ENCODE data around the gene SLC66A2. TPM values are rescaled to one million over a fixed set of nuclear protein-coding genes. Genes with fewer than 3 reads are reported as not detected.

The SLC66A2 gene
- total and polyA plus RNA-seq, 7 donors = 27.3 to 59.4 (median 33.2) TPM

DNA sequence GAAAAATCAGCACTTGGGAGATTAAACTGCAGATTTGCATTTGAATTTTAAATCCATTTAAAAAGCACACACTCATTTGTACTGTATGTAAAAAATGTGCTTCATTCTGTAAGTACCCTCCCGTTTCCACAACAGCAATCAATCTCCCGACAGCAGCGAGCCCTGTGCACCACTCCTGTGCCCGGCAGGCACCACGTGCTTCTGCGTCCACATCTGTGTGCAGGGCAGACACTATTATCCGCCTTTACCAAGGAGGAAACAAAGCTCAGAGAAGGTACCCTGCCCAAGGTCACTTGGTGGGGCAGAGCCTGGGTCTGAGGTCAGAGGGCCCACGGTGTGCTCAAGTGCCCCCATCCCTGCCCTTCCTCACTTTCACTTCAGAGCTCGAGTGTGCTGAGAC lies 20.5 kb upstream of the SLC66A2 start:
- Histone ChIP-seq H3K4me1 (no peaks in the 10 kb centered on the region), H3K36me3 (peaks cover 0 to 68% (median 24%) of the 10 kb centered on the region in 4 donors), H3K27me3 (no peaks in the 10 kb centered on the region), H3K4me3 (no peak overlapping the region), H3K9me3 (no peaks in the 10 kb centered on the region), H3K27ac (no peak overlapping the region)
- DNase-seq = no peak
- TF ChIP-seq POLR2A (IDR thresholded peaks at IDR 0.05) (no peak), EP300 (IDR thresholded peaks at IDR 0.05) (no peak), POLR2AphosphoS5 (IDR thresholded peaks at IDR 0.05) (no peak)
- TF ChIP-seq, protein P1, sequence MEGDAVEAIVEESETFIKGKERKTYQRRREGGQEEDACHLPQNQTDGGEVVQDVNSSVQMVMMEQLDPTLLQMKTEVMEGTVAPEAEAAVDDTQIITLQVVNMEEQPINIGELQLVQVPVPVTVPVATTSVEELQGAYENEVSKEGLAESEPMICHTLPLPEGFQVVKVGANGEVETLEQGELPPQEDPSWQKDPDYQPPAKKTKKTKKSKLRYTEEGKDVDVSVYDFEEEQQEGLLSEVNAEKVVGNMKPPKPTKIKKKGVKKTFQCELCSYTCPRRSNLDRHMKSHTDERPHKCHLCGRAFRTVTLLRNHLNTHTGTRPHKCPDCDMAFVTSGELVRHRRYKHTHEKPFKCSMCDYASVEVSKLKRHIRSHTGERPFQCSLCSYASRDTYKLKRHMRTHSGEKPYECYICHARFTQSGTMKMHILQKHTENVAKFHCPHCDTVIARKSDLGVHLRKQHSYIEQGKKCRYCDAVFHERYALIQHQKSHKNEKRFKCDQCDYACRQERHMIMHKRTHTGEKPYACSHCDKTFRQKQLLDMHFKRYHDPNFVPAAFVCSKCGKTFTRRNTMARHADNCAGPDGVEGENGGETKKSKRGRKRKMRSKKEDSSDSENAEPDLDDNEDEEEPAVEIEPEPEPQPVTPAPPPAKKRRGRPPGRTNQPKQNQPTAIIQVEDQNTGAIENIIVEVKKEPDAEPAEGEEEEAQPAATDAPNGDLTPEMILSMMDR (IDR thresholded peaks at IDR 0.05) = no peak
- 94 to 95% methylated on average over 9 of the region's 9 CpGs for WGBS, 2 donors
- intact Hi-C loops (cut with DNase I) = no loop called here

DNA sequence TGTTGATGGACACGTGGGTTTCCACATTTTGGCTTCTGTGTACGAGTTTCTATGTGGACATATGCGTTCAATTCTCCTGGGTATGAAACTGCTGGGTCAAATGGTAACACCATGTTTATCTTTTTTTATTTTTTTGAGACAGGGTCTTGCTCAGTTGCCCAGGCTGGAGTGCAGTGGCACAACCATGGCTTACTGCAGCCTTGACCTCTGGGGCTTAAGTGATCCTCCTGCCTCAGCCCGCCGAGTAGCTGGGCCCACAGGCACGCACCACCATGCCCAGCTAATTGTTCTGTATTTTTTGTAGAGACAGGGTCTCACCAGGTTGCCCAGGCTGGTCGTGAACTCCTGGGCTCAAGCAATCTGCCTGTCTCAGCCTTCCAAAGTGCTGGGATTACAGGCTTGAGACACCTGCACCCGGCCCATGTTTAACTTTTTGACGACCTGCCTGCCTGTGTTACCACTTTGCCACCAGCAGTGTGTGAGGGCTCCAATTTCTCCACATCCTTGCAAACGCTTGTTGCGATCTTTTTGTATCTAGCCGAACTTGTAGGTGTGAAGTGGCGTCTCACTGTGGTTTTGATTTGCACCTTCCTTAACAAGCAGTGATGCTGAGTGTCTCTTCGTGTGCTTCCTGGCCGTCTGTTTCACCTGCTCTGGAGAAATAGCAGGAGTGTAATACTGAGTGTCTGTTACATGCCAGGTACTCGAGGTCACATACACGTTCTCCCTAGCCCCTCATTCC lies 19.9 kb upstream of the SLC66A2 start:
- Histone ChIP-seq H3K9me3 (no peaks in the 10 kb centered on the region), H3K4me3 (no peak overlapping the region), H3K27ac (no peak overlapping the region), H3K4me1 (no peaks in the 10 kb centered on the region), H3K27me3 (no peaks in the 10 kb centered on the region), H3K36me3 (peaks cover 0 to 67% (median 24%) of the 10 kb centered on the region in 4 donors)
- WGBS, 2 donors = 89 to 90% methylated on average over 17 of the region's 17 CpGs
- no peak for TF ChIP-seq POLR2AphosphoS5 (IDR thresholded peaks at IDR 0.05)
- no peak for TF ChIP-seq POLR2A (IDR thresholded peaks at IDR 0.05)
- TF ChIP-seq, protein P1 (IDR thresholded peaks at IDR 0.05) = no peak
- TF ChIP-seq EP300 (IDR thresholded peaks at IDR 0.05) = no peak
- no peak for DNase-seq
- intact Hi-C loops (cut with DNase I) = no loop called here

DNA sequence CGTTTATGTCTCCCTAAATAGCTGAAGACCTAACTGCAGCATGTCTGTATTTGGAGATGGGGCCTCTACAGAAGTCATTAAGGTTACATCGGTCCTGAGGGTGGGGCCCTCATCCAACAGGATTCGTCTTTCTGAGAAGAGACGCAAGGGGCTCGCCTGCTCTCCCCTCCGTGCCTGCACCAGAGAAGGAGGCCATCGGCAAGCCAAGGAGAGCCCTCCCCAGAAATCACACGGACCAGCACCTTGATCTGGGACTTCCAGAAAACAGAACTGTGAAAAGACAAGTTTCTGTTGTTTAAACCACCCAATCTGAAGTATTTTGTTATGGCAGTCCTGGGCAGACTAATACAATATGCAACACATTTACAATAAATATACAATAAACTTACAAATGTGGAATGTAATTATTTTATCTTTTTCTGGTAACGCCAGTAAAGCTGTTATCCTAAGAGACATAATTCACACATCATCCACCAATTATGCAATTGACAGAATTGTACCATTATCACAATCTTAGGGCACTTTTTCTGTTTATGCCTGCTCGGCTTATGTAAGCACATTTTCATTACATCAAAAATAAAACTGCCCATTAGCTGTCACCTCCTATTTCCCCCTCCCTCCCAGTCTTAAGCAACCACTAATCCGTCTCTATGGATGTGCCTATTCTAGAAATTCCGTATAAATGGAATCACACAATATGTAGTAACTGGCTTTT lies 19.1 kb upstream of the SLC66A2 start:
- Histone ChIP-seq H3K9me3 (no peaks in the 10 kb centered on the region), H3K36me3 (peaks cover 0 to 59% (median 21%) of the 10 kb centered on the region in 4 donors), H3K27me3 (no peaks in the 10 kb centered on the region), H3K27ac (no peak overlapping the region), H3K4me1 (peaks cover 0 to 3% (median under 1%) of the 10 kb centered on the region in 4 donors), H3K4me3 (no peak overlapping the region)
- intact Hi-C loops (cut with DNase I) = no loop called here
- TF ChIP-seq POLR2AphosphoS5 (IDR thresholded peaks at IDR 0.05) = no peak
- no peak for TF ChIP-seq EP300 (IDR thresholded peaks at IDR 0.05)
- TF ChIP-seq, protein P1 (IDR thresholded peaks at IDR 0.05) = no peak
- TF ChIP-seq POLR2A (IDR thresholded peaks at IDR 0.05) = no peak
- WGBS, 2 donors = 85 to 91% methylated on average over 12 of the region's 12 CpGs
- no peak for DNase-seq

DNA sequence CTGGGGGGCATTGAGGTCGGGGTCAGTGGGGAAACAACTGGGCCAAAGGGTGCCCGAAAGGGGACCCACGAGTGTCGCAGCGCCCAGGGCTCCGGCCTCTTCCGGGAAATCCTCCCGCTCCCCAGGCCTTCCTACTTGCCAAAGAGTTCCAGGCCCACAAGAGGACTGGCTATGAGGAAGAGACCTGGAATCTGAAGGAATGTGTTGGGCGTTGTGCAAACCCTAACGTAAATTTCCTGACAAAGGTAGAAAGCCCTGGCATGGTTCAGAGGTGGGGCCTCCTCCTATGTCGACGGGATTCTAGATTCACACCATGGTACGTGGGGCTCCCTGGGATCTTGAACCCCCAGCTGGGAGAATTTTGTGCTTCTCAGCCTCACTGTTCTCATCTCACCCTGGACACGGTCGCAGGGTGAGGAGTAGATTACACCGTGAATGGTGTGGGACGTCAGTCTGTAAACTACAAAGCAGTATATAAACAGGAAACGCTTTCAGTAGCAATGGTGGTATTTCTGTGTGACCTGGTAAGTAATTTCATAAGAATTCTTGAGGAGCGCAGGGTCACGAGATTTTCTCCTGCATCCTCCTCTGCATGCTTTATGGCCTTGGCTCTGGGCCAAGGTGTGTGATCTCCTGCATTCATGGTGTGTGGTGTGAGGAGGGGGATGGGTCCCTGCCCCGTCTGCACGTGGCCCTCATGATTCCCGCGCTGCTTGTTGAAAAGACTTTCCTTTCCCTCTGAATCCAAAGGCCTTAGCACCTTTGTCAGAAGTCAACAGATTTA lies 13.9 kb upstream of the SLC66A2 start:
- H3K4me3 ChIP-seq = peak overlapping the region; percentile 39 to 72 (median 66)
- H3K4me1 ChIP-seq = peaks cover 0 to 19% (median 11%) of the 10 kb centered on the region in 4 donors
- no peaks in the 10 kb centered on the region for H3K9me3 ChIP-seq
- WGBS, 2 donors = 4 to 16% methylated on average over 24 of the region's 24 CpGs
- H3K36me3 ChIP-seq = peaks cover 0 to 12% (median 0%) of the 10 kb centered on the region in 4 donors
- peak overlapping the region; percentile 64 to 80 (median 74) for H3K27ac ChIP-seq
- intact Hi-C loops (cut with DNase I) = no loop called here
- peak; percentile 77 for DNase-seq
- H3K27me3 ChIP-seq = peaks cover 0 to 21% (median 0%) of the 10 kb centered on the region in 3 donors
- TF ChIP-seq, protein P1 (IDR thresholded peaks at IDR 0.05) = no peak
- TF ChIP-seq POLR2AphosphoS5 (IDR thresholded peaks at IDR 0.05) (peak in 3 of 4 donors; percentile 24 to 46 (median 40)), EP300 (IDR thresholded peaks at IDR 0.05) (peak in 1 of 4 donors; percentile 22), POLR2A (IDR thresholded peaks at IDR 0.05) (no peak)

Measured in sigmoid colon (tissue), 7 donors.